NT2/D1 (cell line): ENCODE measurements around the gene TMEM242.

ENCODE experiments used
- YY1 ChIP-seq: IDR thresholded peaks from 2 replicates; pipeline ENCODE4 v1.6.1; 2011; ENCODE audit not compliant: insufficient read length, insufficient read depth
- ZNF274 ChIP-seq: IDR thresholded peaks from 2 replicates; pipeline ENCODE4 v1.6.1; 2011; ENCODE audit warnings: mild to moderate bottlenecking, low read depth, low read length

GRCh38 chr6:157265186-157265585 is 58.1 kb downstream of the TMEM242 start:
- no peak for TF ChIP-seq YY1
- no peak for TF ChIP-seq ZNF274
